H1 (cell line): ENCODE measurements around the gene CTSH. TPM values are rescaled to one million over a fixed set of nuclear protein-coding genes. Genes with fewer than 3 reads are reported as not detected.

Experiments used
- CTCF ChIA-PET: fragments of 300-600 bp; sonication (Branson Sonifier 250); formaldehyde crosslinking; loops from one replicate; lab custom pipeline; 2021; ENCODE audit not compliant: partially characterized antibody; lab: Charles Lee
- POLR2A ChIA-PET: fragments of 300-600 bp; sonication (Branson Sonifier 250); formaldehyde crosslinking; loops from one replicate; lab custom pipeline; 2021; ENCODE audit warnings: inconsistent platforms; ENCODE audit not compliant: partially characterized antibody; lab: Charles Lee
- DNase-seq, 2 experiments: peaks; one replicate each; pipeline versions ENCODE4 v3.0.0 to v3.0.0-alpha.2; 2010 to 2022; ENCODE audit warnings: low spot score in 2 of 2, low read depth in 1 of 2, mixed read lengths in 1 of 2
- FAIRE-seq: peaks from 2 replicates; lab custom pipeline; 2011; peaks lifted over from hg19 to GRCh38; lab: Jason Lieb, UNC
- H2AFZ ChIP-seq: 2 replicates; pipeline ENCODE4 v1.8.1; 2012; ENCODE audit warnings: low read length, inconsistent platforms
- H2AK5ac ChIP-seq: 2 replicates; pipeline ENCODE4 v1.6.1; 2013; ENCODE audit warnings: low read depth, low read length
- H2BK120ac ChIP-seq: replicated peaks from 2 replicates; pipeline ENCODE3; 2013; ENCODE audit warnings: low read depth, low read length, inconsistent platforms
- H2BK12ac ChIP-seq: 2 replicates; pipeline ENCODE4 v1.6.1; 2013; ENCODE audit warnings: low read depth, low read length
- H2BK15ac ChIP-seq: 2 replicates; pipeline ENCODE4 v1.6.1; 2013; ENCODE audit warnings: low read length
- H2BK20ac ChIP-seq: 2 replicates; pipeline ENCODE4 v1.6.1; 2013; ENCODE audit warnings: low read length
- H2BK5ac ChIP-seq: 2 replicates; pipeline ENCODE4 v1.6.1; 2013; ENCODE audit warnings: low read depth, low read length
- H3K14ac ChIP-seq: 2 replicates; pipeline ENCODE4 v1.6.1; 2013; ENCODE audit warnings: inconsistent platforms; ENCODE audit not compliant: insufficient read length
- H3K18ac ChIP-seq: 2 replicates; pipeline ENCODE4 v1.6.1; 2013; ENCODE audit warnings: low read length; ENCODE audit errors: extremely low read depth
- H3K23ac ChIP-seq: 2 replicates; pipeline ENCODE4 v1.6.1; 2013; ENCODE audit warnings: inconsistent platforms; ENCODE audit not compliant: insufficient read length
- H3K23me2 ChIP-seq: 2 replicates; pipeline ENCODE4 v1.6.1; 2013; ENCODE audit warnings: low read depth, low read length
- H3K27ac ChIP-seq: 2 replicates; pipeline ENCODE4 v1.6.1; 2011; ENCODE audit warnings: low read depth, low read length, inconsistent platforms
- H3K27me3 ChIP-seq, 4 experiments: replicated peaks in 1 of 4; 1 replicate in 1 of 4; 2 replicates in 3 of 4; pipeline versions ENCODE4 v1.6.1 to v1.8.1; 2011 to 2013; ENCODE audit warnings: low read length in 3 of 4, mild to moderate bottlenecking in 3 of 4, inconsistent platforms in 2 of 4, mixed read lengths in 2 of 4, moderate library complexity in 1 of 4; ENCODE audit not compliant: control insufficient read depth in 3 of 4, insufficient read depth in 3 of 4; ENCODE audit errors: extremely low read depth in 1 of 4
- H3K36me3 ChIP-seq, 4 experiments: 2 replicates each; pipeline versions ENCODE4 v1.6.1 to v1.8.1; 2011 to 2013; ENCODE audit warnings: mild to moderate bottlenecking in 4 of 4, low read length in 3 of 4, moderate library complexity in 2 of 4, control low read depth in 1 of 4, inconsistent platforms in 1 of 4; ENCODE audit not compliant: insufficient read depth in 4 of 4, control insufficient read depth in 2 of 4
- H3K4ac ChIP-seq: replicated peaks from 2 replicates; pipeline ENCODE3; 2013; ENCODE audit warnings: low read length, low read depth, mixed read lengths, inconsistent platforms; ENCODE audit not compliant: insufficient read length
- H3K4me1 ChIP-seq, 4 experiments: replicated peaks in 1 of 4; 1 replicate in 1 of 4; 2 replicates in 3 of 4; pipeline versions ENCODE4 v1.6.1 to v1.8.1; 2011 to 2013; ENCODE audit warnings: low read length in 3 of 4, inconsistent platforms in 2 of 4, mixed read lengths in 1 of 4; ENCODE audit not compliant: insufficient read depth in 4 of 4, control insufficient read depth in 3 of 4
- H3K4me2 ChIP-seq, 2 experiments: 2 replicates each; pipeline versions ENCODE4 v1.6.1 to v1.8.1; 2011 to 2013; ENCODE audit warnings: low read depth in 2 of 2, low read length in 2 of 2, control low read depth in 1 of 2, inconsistent platforms in 1 of 2, mild to moderate bottlenecking in 1 of 2; ENCODE audit not compliant: insufficient read depth in 1 of 2
- H3K4me3 ChIP-seq, 4 experiments: fragments of 200-600, 300-600 bp in 1 of 4; sonication (generic), shearing (Covaris generic), sonication (Bioruptor Twin) in 1 of 4; 2 replicates each; pipeline versions ENCODE4 v1.5.1 to v1.8.1; 2011 to 2016; ENCODE audit warnings: low read length in 4 of 4, low read depth in 3 of 4, control low read depth in 2 of 4, inconsistent platforms in 2 of 4, mild to moderate bottlenecking in 2 of 4, mixed read lengths in 1 of 4, moderate library complexity in 1 of 4; ENCODE audit not compliant: insufficient read depth in 2 of 4; ENCODE audit errors: extremely low read depth in 1 of 4
- H3K56ac ChIP-seq: replicated peaks from 2 replicates; pipeline ENCODE3; 2013; ENCODE audit warnings: low read depth, mild to moderate bottlenecking, mixed read lengths, low read length, inconsistent platforms; ENCODE audit not compliant: insufficient read length
- H3K79me1 ChIP-seq: 2 replicates; pipeline ENCODE4 v1.6.1; 2013; ENCODE audit warnings: low read depth, low read length, control low read depth
- H3K79me2 ChIP-seq, 2 experiments: 2 replicates each; pipeline versions ENCODE4 v1.6.1 to v1.8.1; 2012 to 2013; ENCODE audit warnings: low read length in 2 of 2, mild to moderate bottlenecking in 2 of 2, inconsistent platforms in 1 of 2; ENCODE audit not compliant: insufficient read depth in 2 of 2, control insufficient read depth in 1 of 2
- H3K9ac ChIP-seq, 4 experiments: replicated peaks in 1 of 4; 1 replicate in 1 of 4; 2 replicates in 3 of 4; pipeline versions ENCODE4 v1.6.1 to v1.8.1; 2011 to 2013; ENCODE audit warnings: low read depth in 3 of 4, low read length in 3 of 4, control low read depth in 2 of 4, mild to moderate bottlenecking in 2 of 4, moderate library complexity in 2 of 4, inconsistent platforms in 1 of 4; ENCODE audit errors: extremely low read depth in 1 of 4
- H3K9me3 ChIP-seq, 2 experiments: 2 replicates each; pipeline versions ENCODE4 v1.6.1 to v1.8.1; 2012 to 2013; ENCODE audit warnings: mild to moderate bottlenecking in 2 of 2, moderate library complexity in 2 of 2, control low read depth in 1 of 2, inconsistent platforms in 1 of 2, low read depth in 1 of 2, low read length in 1 of 2, mixed read lengths in 1 of 2; ENCODE audit not compliant: insufficient read depth in 2 of 2
- H4K20me1 ChIP-seq, 2 experiments: replicated peaks in 1 of 2; 2 replicates each; pipeline versions ENCODE3 to v1.8.1; 2011 to 2013; ENCODE audit warnings: inconsistent platforms in 2 of 2, low read length in 2 of 2, mild to moderate bottlenecking in 1 of 2; ENCODE audit not compliant: insufficient read depth in 2 of 2, control insufficient read depth in 1 of 2
- H4K5ac ChIP-seq: 2 replicates; pipeline ENCODE4 v1.6.1; 2013; ENCODE audit warnings: low read length, low read depth, mixed read lengths, inconsistent platforms; ENCODE audit not compliant: insufficient read length
- H4K8ac ChIP-seq: 2 replicates; pipeline ENCODE4 v1.8.0; 2013; ENCODE audit warnings: mild to moderate bottlenecking, moderate library complexity, low read length, inconsistent platforms; ENCODE audit not compliant: insufficient read depth; ENCODE audit errors: extremely low read depth
- H4K91ac ChIP-seq: replicated peaks from 2 replicates; pipeline ENCODE3; 2013; ENCODE audit warnings: low read length, mixed read lengths, inconsistent platforms; ENCODE audit not compliant: insufficient read length
- RAD21 ChIP-seq, 2 experiments: IDR thresholded peaks in 1 of 2; conservative IDR thresholded peaks in 1 of 2; 2 replicates each; pipeline ENCODE4 v1.6.1; 2011; ENCODE audit warnings: low read depth in 2 of 2, low read length in 2 of 2, improper control_type of control experiment in 1 of 2, inconsistent platforms in 1 of 2, mild to moderate bottlenecking in 1 of 2, moderate library complexity in 1 of 2
- SRF ChIP-seq: IDR thresholded peaks from 2 replicates; pipeline ENCODE4 v1.6.1; 2011; ENCODE audit warnings: mild to moderate bottlenecking, low read depth, low read length, moderate library complexity
- WGBS, 2 experiments: shearing (Covaris generic) in 1 of 2; methylation state at CpG; one replicate each; pipeline versions ENCODE4 v1.1.6 to v1.1.7; 2013 to 2015; ENCODE audit warnings: low lambda C conversion rate in 2 of 2, mixed read lengths in 2 of 2, inconsistent platforms in 1 of 2, low coverage in 1 of 2, missing lambda C conversion rate in 1 of 2; ENCODE audit not compliant: insufficient replicate concordance in 2 of 2, insufficient coverage in 1 of 2, insufficient read length in 1 of 2; ENCODE audit errors: extremely low coverage in 1 of 2, missing lambda C conversion rate in 1 of 2; 5-methylcytosine and 5-hydroxymethylcytosine counted together
- polyA plus RNA-seq, 7 experiments: library from polyadenylated mRNA; depleted of rRNA in 3 of 7; stranded (reverse) in 5 of 7; unstranded in 2 of 7; fragments of >200 nt in 5 of 7; fragments of 200-250 nt in 2 of 7; gene quantifications; 1 replicate in 5 of 7; 2 replicates in 1 of 7; 4 replicates in 1 of 7; pipeline versions ENCODE4 v1.2.1 to v1.2.3, GENCODE V29; 2011 to 2013; ENCODE audit warnings: missing spikeins in 2 of 7, mixed read lengths in 2 of 7
- total RNA-seq: library from RNA; stranded (reverse); fragmentation: NEBNext Ultra II Directional; extraction: Animal tissue kit (Norgen Biotek cat#: 25700); gene quantifications from 2 replicates; pipeline ENCODE4 v1.2.1, GENCODE V29; 2021
- TF ChIP-seq, protein P1 (sequence below), 3 experiments: IDR thresholded peaks; 1 replicate in 2 of 3; 2 replicates in 1 of 3; pipeline versions ENCODE4 v1.5.1 to v1.6.1; 2011; ENCODE audit warnings: low read length in 3 of 3, mild to moderate bottlenecking in 3 of 3, inconsistent platforms in 2 of 3, low read depth in 1 of 3, moderate library complexity in 1 of 3; ENCODE audit not compliant: insufficient read depth in 1 of 3; ENCODE audit errors: control extremely low read depth in 1 of 3

CTSH gene
- total and polyA plus RNA-seq, 2 of the 8 experiments (the other 6 are each of a cell fraction or from before 2014, with no cell fraction given): 34.0 to 36.8 TPM

DNA sequence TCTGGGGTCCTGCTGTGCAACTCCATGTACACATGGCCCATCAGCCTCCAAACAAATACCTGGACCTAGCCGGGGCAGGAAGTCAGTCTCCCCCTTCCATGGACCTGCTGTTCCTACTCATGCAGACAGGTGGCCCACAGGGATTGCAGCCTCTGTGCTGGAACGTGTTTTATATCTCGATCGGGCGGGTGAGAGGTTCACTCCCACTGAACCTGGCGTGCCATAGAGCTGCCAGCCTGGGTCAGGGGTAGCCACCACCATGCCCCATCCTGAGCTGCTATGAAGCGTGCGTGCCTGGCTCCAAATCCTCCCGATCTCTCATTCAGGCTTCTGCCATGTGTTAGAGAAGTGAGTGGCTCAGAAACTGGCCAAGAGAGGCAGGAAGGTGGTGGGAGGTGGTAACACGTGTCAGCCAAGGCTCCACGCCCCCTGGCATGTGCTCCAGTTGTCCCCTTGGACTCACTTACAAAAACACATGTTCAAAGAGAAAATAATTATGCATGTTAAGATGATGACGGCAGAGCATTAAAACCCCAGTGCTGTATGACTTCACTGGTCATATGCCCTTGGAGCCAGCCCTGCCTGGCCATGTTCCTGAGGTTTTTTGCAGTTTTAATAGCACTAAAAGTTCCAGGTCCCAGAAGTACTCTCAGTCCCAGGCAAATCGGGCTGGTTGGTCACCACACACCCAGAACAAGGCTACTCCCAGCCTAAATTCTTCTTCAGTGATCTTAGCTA lies 30.6 kb downstream of the CTSH start:
- H3K18ac ChIP-seq: no peak overlapping the region
- CTCF ChIA-PET: interaction anchor here (0.6 to 11.2 kb wide), 23 partner anchors 8 to 319 kb away, joined by 3 to 171 read pairs (median 6); no protein-coding TSS in a partner anchor
- H3K79me2 ChIP-seq: no peaks in the 10 kb centered on the region; a peak in 1 of 4 replicates
- no peak for FAIRE-seq
- TF ChIP-seq SRF: no peak
- TF ChIP-seq, protein P1, sequence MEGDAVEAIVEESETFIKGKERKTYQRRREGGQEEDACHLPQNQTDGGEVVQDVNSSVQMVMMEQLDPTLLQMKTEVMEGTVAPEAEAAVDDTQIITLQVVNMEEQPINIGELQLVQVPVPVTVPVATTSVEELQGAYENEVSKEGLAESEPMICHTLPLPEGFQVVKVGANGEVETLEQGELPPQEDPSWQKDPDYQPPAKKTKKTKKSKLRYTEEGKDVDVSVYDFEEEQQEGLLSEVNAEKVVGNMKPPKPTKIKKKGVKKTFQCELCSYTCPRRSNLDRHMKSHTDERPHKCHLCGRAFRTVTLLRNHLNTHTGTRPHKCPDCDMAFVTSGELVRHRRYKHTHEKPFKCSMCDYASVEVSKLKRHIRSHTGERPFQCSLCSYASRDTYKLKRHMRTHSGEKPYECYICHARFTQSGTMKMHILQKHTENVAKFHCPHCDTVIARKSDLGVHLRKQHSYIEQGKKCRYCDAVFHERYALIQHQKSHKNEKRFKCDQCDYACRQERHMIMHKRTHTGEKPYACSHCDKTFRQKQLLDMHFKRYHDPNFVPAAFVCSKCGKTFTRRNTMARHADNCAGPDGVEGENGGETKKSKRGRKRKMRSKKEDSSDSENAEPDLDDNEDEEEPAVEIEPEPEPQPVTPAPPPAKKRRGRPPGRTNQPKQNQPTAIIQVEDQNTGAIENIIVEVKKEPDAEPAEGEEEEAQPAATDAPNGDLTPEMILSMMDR (IDR thresholded peaks at IDR 0.05; ENCODE audit: control extremely low read depth in 1 of 3, insufficient read depth in 1 of 3, low read depth in 1 of 3, low read length in 3 of 3): peak; percentile 74 to 83 (median 75)
- TF ChIP-seq RAD21 (IDR thresholded peaks at IDR 0.05 in 1 of 2, conservative IDR thresholded peaks at IDR 0.05 in 1 of 2; ENCODE audit: low read depth in 2 of 2, low read length in 2 of 2): peak; percentile 58 to 69
- H2AK5ac ChIP-seq: no peak overlapping the region
- peaks cover 1 to 10% of the 10 kb centered on the region in 2 experiments for H4K20me1 ChIP-seq
- no peak overlapping the region for H4K5ac ChIP-seq
- no peak overlapping the region for H3K27ac ChIP-seq
- no peaks in the 10 kb centered on the region for H3K27me3 ChIP-seq
- no peak overlapping the region for H3K4me2 ChIP-seq
- H2BK20ac ChIP-seq: no peak overlapping the region
- no peak overlapping the region for H3K14ac ChIP-seq
- H2BK15ac ChIP-seq: no peak overlapping the region
- no peak overlapping the region for H3K23ac ChIP-seq
- H3K9me3 ChIP-seq: no peaks in the 10 kb centered on the region
- no peak overlapping the region for H3K4ac ChIP-seq
- no peak overlapping the region for H2AFZ ChIP-seq
- H3K4me3 ChIP-seq: no peak overlapping the region
- no peaks in the 10 kb centered on the region for H3K23me2 ChIP-seq
- H2BK5ac ChIP-seq: no peak overlapping the region
- H2BK12ac ChIP-seq: no peak overlapping the region
- no peak overlapping the region for H3K56ac ChIP-seq
- no peak for DNase-seq
- no peak overlapping the region for H2BK120ac ChIP-seq
- no peak overlapping the region for H4K8ac ChIP-seq
- WGBS, 2 experiments: 90% methylated on average over 13 of the region's 13 CpGs; no CpG with 5 or more reads in 1 of the 2 experiments
- POLR2A ChIA-PET: interaction anchor here (0.8 to 1.6 kb wide), 3 partner anchors 31 to 84 kb away, joined by 3 to 8 read pairs (median 3); no protein-coding TSS in a partner anchor
- no peak overlapping the region for H3K9ac ChIP-seq
- H3K79me1 ChIP-seq: 0 out of 2 replicates have a peak, but pooled peaks cover 2% of the 10 kb centered on the region
- H3K4me1 ChIP-seq: peaks cover 0 to 3% (median 1%) of the 10 kb centered on the region in 4 experiments; a peak in 2 of 7 replicates
- peaks cover 0 to 12% (median 0%) of the 10 kb centered on the region in 4 experiments; a peak in 2 of 8 replicates for H3K36me3 ChIP-seq
- H4K91ac ChIP-seq: no peak overlapping the region
